Measurements from ENCODE around the gene P2RX7. TPM values are rescaled to one million over a fixed set of nuclear protein-coding genes. Genes with fewer than 3 reads are reported as not detected.

The P2RX7 gene
- total and polyA plus RNA-seq, 9 of the 15 experiments (the other 6 are each of a cell fraction or from before 2014, with no cell fraction given): 0.04 to 0.65 (median 0.30) TPM

DNA sequence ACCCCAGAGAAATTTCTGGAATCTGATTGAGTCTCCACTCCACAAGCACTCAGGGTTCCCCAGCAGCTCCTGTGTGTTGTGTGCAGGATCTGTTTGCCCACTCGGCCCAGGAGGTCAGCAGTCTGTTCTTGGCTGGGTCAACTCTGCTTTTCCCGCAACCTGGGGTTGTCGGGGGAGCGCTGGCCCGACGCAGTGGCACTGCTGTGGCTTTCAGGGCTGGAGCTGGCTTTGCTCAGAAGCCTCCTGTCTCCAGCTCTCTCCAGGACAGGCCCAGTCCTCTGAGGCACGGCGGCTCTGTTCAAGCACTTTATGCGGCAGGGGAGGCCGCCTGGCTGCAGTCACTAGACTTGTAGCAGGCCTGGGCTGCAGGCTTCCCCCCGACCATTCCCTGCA is 100.9 kb downstream of the P2RX7 start:
- intact Hi-C loops (cut with micrococcal nuclease): no loop called here
- POLR2A ChIA-PET: interaction anchor here (0.7 to 0.9 kb wide), 2 partner anchors 30 to 201 kb away, joined by 3 read pairs; no protein-coding TSS in a partner anchor
- TF ChIP-seq POLR2G (IDR thresholded peaks at IDR 0.05; ENCODE audit: low read depth, low read length) (peak; percentile 59; the same call in 1 of the 2 replicates), KDM1A (IDR thresholded peaks at IDR 0.05) (no peak)
- FAIRE-seq (no peak), DNase-seq (ENCODE audit: extremely low read depth in 1 of 4, low spot score in 3 of 4) (no peak), ATAC-seq (no peak)
- no peak overlapping the region for H2AFZ ChIP-seq (ENCODE audit: low read depth, low read length)
- no peak overlapping the region for H3K9ac ChIP-seq (ENCODE audit: insufficient read depth in 1 of 2, low read depth in 2 of 2, low read length in 2 of 2)
- H3K79me2 ChIP-seq (ENCODE audit: control insufficient read depth, insufficient read depth, low read length): no peaks in the 10 kb centered on the region
- 88% methylated on average over 11 of the region's 11 CpGs for WGBS (ENCODE audit: insufficient coverage, low coverage, missing lambda C conversion rate)
- BruUV-seq (replicated peaks): no TSS peak
- in situ Hi-C loops (cut with MboI): no loop called here
- H3K27ac ChIP-seq (ENCODE audit: extremely low read depth, low read depth, low read length): no peak overlapping the region
- CTCF ChIA-PET (ENCODE audit: low intra/inter-chr PET ratio): no interaction called here
- H3K9me3 ChIP-seq (replicated peaks; ENCODE audit: control insufficient read depth, insufficient read depth, low read depth, low read length): no peaks in the 10 kb centered on the region
- no peak overlapping the region for H3K4me3 ChIP-seq
- H3K27me3 ChIP-seq (ENCODE audit: control insufficient read depth in 2 of 2, insufficient read depth in 2 of 2, low read length in 2 of 2): no peaks in the 10 kb centered on the region
- no peaks in the 10 kb centered on the region for H3K9me1 ChIP-seq (ENCODE audit: control insufficient read depth, insufficient read depth, low read length)
- peaks cover 18% of the 10 kb centered on the region; the same call in 1 of the 3 replicates for H3K36me3 ChIP-seq (ENCODE audit: control insufficient read depth, insufficient read depth, low read length)
- peaks cover 0 to 12% of the 10 kb centered on the region in 2 experiments; a peak in 1 of 5 replicates for H3K4me1 ChIP-seq (replicated peaks in 1 of 2; ENCODE audit: control insufficient read depth in 2 of 2, insufficient read depth in 2 of 2, low read length in 2 of 2)
- H3K4me2 ChIP-seq (ENCODE audit: insufficient read depth, low read length): no peak overlapping the region
- no peaks in the 10 kb centered on the region for H4K20me1 ChIP-seq (replicated peaks; ENCODE audit: control insufficient read depth, insufficient read depth, low read length)

DNA sequence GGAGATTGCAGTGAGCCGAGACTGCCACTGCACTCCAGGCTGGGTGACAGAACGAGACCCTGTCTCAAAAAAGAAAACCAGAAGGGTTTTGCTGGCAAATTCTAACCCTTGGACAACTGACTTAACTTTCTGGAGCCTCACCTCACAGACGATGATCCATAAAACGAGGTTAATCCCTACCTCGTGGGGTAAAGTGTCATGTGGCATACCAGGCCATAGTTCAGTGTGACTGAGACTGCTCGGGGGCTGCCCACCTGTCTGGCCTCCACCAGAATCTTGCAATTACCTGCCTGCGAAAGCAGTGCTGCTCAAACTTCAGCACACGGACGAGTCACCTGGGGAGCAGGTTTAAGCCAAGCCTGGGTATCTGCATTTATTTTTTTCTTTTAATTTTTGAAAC is 104.1 kb downstream of the P2RX7 start:
- in situ Hi-C loops (cut with MboI) (no loop called here), intact Hi-C loops (cut with micrococcal nuclease) (no loop called here)
- Histone ChIP-seq H3K9me3 (replicated peaks; ENCODE audit: control insufficient read depth, insufficient read depth, low read depth, low read length) (no peaks in the 10 kb centered on the region), H3K4me1 (replicated peaks in 1 of 2; ENCODE audit: control insufficient read depth in 2 of 2, insufficient read depth in 2 of 2, low read length in 2 of 2) (peaks cover 0 to 14% of the 10 kb centered on the region in 2 experiments; a peak in 3 of 5 replicates), H3K9me1 (ENCODE audit: control insufficient read depth, insufficient read depth, low read length) (no peaks in the 10 kb centered on the region), H2AFZ (ENCODE audit: low read depth, low read length) (no peak overlapping the region), H3K27ac (ENCODE audit: extremely low read depth, low read depth, low read length) (no peak overlapping the region), H3K79me2 (ENCODE audit: control insufficient read depth, insufficient read depth, low read length) (no peaks in the 10 kb centered on the region), H4K20me1 (replicated peaks; ENCODE audit: control insufficient read depth, insufficient read depth, low read length) (no peaks in the 10 kb centered on the region), H3K4me3 (no peak overlapping the region), H3K36me3 (ENCODE audit: control insufficient read depth, insufficient read depth, low read length) (peaks cover 29% of the 10 kb centered on the region; the same call in 2 of the 3 replicates), H3K27me3 (ENCODE audit: control insufficient read depth in 2 of 2, insufficient read depth in 2 of 2, low read length in 2 of 2) (no peaks in the 10 kb centered on the region), H3K4me2 (ENCODE audit: insufficient read depth, low read length) (no peak overlapping the region), H3K9ac (ENCODE audit: insufficient read depth in 1 of 2, low read depth in 2 of 2, low read length in 2 of 2) (no peak overlapping the region)
- BruUV-seq (replicated peaks): no TSS peak
- 73% methylated on average over 9 of the region's 9 CpGs for WGBS (ENCODE audit: insufficient coverage, low coverage, missing lambda C conversion rate)
- no peak for TF ChIP-seq RBM39 (optimal IDR thresholded peaks at IDR 0.05; ENCODE audit: low read depth, low read length)
- TF ChIP-seq CBX8 (IDR thresholded peaks at IDR 0.05; ENCODE audit: borderline replicate concordance, extremely low read depth, low read depth, low read length, poor library complexity, severe bottlenecking): no peak
- no peak for TF ChIP-seq ILF3 (IDR thresholded peaks at IDR 0.05; ENCODE audit: borderline replicate concordance)
- TF ChIP-seq, protein P1, sequence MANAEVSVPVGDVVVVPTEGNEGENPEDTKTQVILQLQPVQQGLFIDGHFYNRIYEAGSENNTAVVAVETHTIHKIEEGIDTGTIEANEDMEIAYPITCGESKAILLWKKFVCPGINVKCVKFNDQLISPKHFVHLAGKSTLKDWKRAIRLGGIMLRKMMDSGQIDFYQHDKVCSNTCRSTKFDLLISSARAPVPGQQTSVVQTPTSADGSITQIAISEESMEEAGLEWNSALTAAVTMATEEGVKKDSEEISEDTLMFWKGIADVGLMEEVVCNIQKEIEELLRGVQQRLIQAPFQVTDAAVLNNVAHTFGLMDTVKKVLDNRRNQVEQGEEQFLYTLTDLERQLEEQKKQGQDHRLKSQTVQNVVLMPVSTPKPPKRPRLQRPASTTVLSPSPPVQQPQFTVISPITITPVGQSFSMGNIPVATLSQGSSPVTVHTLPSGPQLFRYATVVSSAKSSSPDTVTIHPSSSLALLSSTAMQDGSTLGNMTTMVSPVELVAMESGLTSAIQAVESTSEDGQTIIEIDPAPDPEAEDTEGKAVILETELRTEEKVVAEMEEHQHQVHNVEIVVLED (CRISPR knock-in tag; IDR thresholded peaks at IDR 0.05): no peak
- TF ChIP-seq, protein P2, sequence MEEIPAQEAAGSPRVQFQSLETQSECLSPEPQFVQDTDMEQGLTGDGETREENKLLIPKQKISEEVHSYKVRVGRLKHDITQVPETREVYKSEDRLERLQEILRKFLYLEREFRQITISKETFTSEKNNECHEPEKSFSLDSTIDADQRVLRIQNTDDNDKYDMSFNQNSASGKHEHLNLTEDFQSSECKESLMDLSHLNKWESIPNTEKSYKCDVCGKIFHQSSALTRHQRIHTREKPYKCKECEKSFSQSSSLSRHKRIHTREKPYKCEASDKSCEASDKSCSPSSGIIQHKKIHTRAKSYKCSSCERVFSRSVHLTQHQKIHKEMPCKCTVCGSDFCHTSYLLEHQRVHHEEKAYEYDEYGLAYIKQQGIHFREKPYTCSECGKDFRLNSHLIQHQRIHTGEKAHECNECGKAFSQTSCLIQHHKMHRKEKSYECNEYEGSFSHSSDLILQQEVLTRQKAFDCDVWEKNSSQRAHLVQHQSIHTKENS (CRISPR knock-in tag; IDR thresholded peaks at IDR 0.05): no peak
- no peak for TF ChIP-seq FOXK1 (CRISPR knock-in tag; IDR thresholded peaks at IDR 0.05; ENCODE audit: borderline replicate concordance)
- TF ChIP-seq CBFA2T2 (conservative IDR thresholded peaks at IDR 0.05): no peak
- TF ChIP-seq ZNF830 (CRISPR knock-in tag; IDR thresholded peaks at IDR 0.05): no peak
- no peak for TF ChIP-seq ZNF212 (CRISPR knock-in tag; IDR thresholded peaks at IDR 0.05)
- TF ChIP-seq, protein P3, sequence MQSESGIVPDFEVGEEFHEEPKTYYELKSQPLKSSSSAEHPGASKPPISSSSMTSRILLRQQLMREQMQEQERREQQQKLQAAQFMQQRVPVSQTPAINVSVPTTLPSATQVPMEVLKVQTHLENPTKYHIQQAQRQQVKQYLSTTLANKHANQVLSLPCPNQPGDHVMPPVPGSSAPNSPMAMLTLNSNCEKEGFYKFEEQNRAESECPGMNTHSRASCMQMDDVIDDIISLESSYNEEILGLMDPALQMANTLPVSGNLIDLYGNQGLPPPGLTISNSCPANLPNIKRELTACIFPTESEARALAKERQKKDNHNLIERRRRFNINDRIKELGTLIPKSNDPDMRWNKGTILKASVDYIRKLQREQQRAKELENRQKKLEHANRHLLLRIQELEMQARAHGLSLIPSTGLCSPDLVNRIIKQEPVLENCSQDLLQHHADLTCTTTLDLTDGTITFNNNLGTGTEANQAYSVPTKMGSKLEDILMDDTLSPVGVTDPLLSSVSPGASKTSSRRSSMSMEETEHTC (IDR thresholded peaks at IDR 0.05): no peak
- POLR2A ChIA-PET: interaction anchor here (0.7 to 1.0 kb wide), 2 partner anchors 10 to 422 kb away, joined by 3 read pairs; no protein-coding TSS in a partner anchor
- DNase-seq (ENCODE audit: extremely low read depth in 1 of 4, low spot score in 3 of 4): no peak
- ATAC-seq: no peak
- CTCF ChIA-PET (ENCODE audit: low intra/inter-chr PET ratio): no interaction called here
- FAIRE-seq: no peak
